ENCODE results near the gene TIGD6.
"Not testable (repeated sequence)": the region's sequence is repeated elsewhere in the genome, so short reads cannot be mapped to it uniquely, and the experiment has no call there.

TIGD6 gene

GRCh38 chr5:150000256-150000989, at the start of gene TIGD6, which contains the start of gene HMGXB3:
TSS of gene TIGD6 (minus strand) at chr5:150000654. CDS start at chr5:149996348, 4,306 bp downstream.
TSS of gene HMGXB3 (plus strand) at chr5:150000739. CDS start at chr5:150004853, 4,114 bp downstream.
- DNase-seq (ENCODE audit: low spot score): peak; percentile 94

GRCh38 chr5:150046031-150046430, 45.6 kb upstream of the TIGD6 start:
- no peak for DNase-seq (ENCODE audit: low spot score)

- DNase-seq (ENCODE audit: low spot score): no peak
Measured at GRCh38 chr5:150045549-150045948, 45.1 kb upstream of the TIGD6 start.

- DNase-seq (ENCODE audit: low spot score): no peak
Measured at GRCh38 chr5:150044712-150045111, 44.3 kb upstream of the TIGD6 start.

DNA sequence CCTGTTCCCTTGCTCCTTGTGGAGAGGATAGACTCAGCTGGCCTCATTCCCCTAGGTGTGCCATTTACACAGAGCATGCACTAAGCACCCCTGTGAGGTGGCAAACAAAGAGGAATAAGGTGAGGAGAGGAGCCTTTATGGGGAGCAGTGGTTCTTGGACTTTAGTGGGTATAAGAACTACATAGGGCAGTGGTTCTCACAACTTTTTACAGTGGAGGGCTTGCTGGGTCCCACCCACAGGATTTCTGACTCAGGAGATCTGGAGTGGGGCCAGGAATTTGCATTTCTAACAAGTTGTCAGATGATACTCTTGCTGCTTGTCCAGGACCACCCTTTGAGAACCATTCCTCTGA, 43.9 kb upstream of the TIGD6 start:
- DNase-seq (ENCODE audit: low spot score): no peak

DNA sequence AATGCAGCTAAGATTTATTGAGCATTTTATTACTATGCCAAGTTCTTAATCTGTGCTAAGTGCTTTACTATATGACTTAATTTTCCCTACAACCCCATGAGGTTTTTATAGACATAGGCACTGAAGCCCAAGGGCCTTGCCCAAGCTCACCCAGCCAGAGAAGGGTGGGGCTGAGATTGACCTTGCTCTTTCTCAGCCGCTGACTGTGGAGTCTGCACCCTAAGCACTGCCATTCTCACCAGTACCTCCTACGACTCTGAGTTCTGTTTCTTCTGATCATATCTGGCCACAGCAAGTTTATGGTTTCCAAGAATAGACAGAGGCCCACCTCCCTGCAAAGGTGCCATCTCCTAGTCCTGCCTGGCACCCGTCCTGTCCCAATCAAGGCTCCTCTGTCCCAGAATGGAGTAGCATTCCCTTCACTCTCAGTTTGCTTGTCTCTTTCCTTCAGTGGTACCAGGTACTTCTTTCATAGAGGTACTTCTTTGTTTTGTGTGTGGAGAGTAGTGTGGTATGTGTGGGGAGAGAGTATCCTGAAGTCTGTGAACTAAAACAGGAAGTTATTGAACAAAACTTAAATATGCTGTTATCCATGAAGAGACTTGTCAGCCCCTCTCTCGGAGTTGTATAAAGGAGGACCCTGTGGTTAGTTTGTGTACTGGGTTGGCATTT, 43.3 kb upstream of the TIGD6 start:
- no peak for DNase-seq (ENCODE audit: low spot score)

- DNase-seq (ENCODE audit: low spot score): no peak
Measured at GRCh38 chr5:150042459-150042858, 42.0 kb upstream of the TIGD6 start.

DNA sequence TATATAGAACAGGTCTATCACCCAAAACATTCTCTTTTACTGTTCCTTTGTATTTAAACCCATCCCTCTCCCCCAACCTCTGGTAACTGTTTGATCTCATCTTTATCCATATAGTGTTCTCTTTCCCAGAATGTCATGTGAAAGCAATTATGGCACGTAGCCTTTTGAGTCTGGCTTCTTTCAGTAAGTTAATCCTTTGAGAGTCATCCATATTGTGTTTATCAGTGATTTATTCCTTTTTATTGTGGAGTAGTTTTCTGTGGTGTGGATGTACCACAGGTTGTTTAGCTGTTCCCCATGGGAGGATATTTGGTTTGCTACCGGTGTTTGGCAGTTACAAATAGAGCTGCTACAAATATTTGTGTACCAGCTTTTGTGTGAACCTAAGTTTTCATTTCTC, 38.1 kb upstream of the TIGD6 start:
- no peak for DNase-seq (ENCODE audit: low spot score)

- DNase-seq (ENCODE audit: low spot score): no peak
Measured at GRCh38 chr5:150036513-150036912, 36.1 kb upstream of the TIGD6 start.

DNA sequence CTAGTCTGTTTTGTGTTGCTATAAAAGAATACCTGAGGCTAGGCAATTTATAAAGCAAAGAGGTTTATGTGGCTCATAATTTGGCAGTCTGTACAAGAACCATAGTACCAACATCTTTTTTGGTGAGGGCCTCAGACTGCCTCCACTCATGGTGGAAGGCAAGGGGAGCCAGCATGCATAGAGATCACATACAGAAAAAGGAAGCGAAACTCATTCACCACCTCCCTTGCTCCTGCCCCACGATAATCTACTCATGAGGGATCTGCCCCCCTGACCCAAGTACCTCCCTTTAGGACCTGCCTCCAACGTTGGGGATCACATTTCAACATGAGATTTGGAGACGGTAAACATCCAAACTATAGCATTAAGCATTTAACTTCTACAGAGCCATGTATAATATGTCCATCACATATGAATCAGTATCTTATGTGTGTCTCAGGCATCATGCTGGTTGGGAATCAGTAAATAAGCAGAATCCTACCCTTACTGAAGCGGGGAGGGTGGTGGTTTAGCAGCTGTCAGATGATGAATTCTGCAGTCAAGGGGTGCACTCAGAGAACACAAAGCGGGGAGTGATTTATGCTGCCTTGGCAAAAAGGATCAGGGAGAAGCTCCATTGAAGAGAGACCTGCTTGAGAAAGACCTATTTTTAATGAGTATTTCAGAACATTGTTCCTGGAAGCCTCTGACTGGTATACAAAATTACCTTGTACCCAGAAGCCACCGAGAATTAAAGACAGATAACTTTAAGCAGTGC, 34.9 kb upstream of the TIGD6 start:
- no peak for DNase-seq (ENCODE audit: low spot score)

GRCh38 chr5:150034662-150035061, 34.2 kb upstream of the TIGD6 start:
- DNase-seq (ENCODE audit: low spot score): no peak

GRCh38 chr5:150033334-150033733, 32.9 kb upstream of the TIGD6 start:
- no peak for DNase-seq (ENCODE audit: low spot score)

DNA sequence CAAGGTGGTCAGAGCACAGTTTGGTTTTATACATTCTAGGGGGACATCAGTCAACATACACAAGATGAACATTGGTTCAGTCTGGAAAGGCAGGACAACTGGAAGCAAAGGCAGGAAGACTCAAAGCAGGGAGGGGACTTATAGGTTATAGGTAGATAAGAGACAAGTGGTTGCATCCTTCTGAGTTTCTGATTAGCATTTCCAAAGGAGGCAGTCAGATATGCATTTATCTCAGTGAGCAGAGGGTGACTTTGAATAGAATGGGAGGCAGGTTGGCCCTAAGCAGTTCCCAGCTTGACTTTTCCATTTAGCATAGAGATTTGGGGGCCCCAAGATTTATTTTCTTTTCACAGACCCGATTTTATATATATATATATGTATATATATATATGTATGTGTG, 27.6 kb upstream of the TIGD6 start:
- not testable (repeated sequence) for DNase-seq (ENCODE audit: low spot score)

GRCh38 chr5:150026682-150027172, 26.3 kb upstream of the TIGD6 start:
- no peak for DNase-seq (ENCODE audit: low spot score)

- DNase-seq (ENCODE audit: low spot score): no peak
Measured at GRCh38 chr5:150024346-150024984, 24.0 kb upstream of the TIGD6 start.

GRCh38 chr5:150023136-150023535, 22.7 kb upstream of the TIGD6 start:
- DNase-seq (ENCODE audit: low spot score): no peak

DNA sequence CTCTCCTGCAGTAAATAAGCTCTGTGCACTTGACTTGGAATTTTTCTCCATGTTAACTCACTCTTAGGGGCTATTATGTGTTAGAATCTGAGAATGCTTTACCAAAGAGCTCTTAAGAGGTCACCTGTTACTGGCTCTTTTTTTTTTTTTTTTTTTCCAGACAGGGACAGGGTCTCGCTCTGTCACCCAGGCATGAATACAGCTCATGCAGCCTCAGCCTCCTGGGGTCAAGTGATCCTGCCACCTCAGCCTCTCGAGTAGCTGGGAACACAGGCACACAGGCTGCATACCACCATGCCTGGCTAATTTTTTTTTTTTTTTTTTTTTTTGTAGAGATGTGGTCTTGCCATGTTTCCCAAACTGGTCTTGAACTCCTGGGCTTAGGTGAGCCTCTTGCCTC, 22.2 kb upstream of the TIGD6 start:
- no peak for DNase-seq (ENCODE audit: low spot score)

GRCh38 chr5:150022158-150022531, 21.7 kb upstream of the TIGD6 start:
- DNase-seq (ENCODE audit: low spot score): no peak

GRCh38 chr5:150021491-150022157, 21.2 kb upstream of the TIGD6 start:
- peak; percentile 55 for DNase-seq (ENCODE audit: low spot score)

DNA sequence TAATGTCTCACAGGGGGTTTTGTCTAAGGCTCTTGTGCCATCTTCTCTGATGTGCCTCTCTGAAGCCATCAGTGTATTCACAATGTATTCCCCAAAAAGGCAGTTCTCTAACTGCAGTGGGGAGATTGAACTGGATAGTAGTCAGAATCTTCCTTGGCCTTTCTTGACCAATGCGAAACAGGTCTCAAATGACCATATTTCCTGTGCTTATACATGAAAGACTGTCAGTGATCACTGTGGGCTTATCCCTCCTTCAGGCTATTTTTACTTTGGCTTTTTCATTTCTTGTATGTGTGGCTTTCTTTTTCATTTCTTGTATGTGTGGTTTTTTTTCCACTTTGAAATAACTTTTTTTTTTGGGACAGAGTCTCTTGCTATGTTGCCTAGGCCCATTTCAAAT, 19.8 kb upstream of the TIGD6 start:
- no peak for DNase-seq (ENCODE audit: low spot score)

DNA sequence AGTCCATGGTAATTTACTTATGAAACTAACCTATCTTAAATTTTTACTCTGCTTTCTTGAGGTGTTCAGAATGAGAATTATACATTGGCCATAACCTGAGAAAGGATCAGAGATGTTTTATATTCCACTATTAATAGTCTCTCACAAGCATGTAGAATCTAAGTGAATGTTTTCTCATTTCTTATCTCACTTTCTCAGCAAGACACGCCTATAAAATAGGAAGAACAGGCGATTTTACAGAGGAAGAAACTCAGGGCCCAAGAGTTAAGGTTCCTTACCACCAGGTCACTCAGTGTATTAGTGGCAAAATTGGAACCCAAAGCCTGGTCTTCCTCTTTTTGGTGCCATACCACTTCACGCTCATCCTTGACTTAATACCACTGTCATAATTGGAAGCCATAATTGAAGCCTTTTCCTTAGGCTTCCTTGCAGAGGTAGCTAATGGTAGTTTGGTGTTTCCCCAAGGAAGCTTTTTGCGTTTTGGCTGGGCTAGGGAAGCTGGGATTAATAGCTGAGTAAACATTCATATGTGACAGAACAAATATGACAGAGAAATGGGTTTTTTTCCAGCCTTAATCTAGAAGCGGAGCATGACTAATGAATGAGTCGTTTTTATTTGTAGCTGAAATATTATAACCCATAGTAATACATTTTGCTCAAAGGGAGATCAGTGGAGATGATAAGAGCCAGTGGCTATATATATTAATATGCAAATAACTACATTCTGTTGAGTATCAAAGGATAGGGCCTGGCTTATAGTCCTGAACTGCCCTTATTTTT, 17.0 kb upstream of the TIGD6 start:
- DNase-seq (ENCODE audit: low spot score): no peak
